GM19328 (cell line): ENCODE results near the gene SAMD1.

Experiments
- ATAC-seq: cut with Tn5 transposase; IDR thresholded peaks from one replicate; pipeline ENCODE4 v1.9.1; 2021; ENCODE audit warnings: mild to moderate bottlenecking, moderate library complexity; ENCODE audit not compliant: unreplicated experiment

SAMD1 gene

GRCh38 chr19:14090509-14091080 is at the start of gene SAMD1:
TSS of gene SAMD1 (minus strand) at chr19:14090751.
- ATAC-seq, result peak; percentile 36

DNA sequence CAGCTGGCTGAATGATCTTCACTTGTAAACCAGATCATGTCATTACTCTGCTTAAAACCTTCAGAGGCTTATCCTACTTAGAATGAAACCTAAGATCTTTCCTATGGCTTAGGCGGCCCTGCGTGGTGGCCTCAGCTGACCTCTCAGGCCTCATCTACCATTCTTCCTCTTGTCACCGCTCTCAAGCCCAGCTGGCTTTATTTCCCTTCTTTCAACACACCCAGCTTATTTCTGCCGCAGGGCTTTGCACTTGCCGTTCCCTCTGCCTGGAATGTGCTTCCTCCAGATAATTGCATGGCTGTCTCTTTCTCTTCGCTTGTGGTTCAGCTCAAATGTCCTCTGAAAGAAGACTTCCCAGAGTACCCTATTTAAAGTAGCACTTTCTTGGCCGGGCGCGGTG is 49.4 kb upstream of the SAMD1 start:
- no peak for ATAC-seq

DNA sequence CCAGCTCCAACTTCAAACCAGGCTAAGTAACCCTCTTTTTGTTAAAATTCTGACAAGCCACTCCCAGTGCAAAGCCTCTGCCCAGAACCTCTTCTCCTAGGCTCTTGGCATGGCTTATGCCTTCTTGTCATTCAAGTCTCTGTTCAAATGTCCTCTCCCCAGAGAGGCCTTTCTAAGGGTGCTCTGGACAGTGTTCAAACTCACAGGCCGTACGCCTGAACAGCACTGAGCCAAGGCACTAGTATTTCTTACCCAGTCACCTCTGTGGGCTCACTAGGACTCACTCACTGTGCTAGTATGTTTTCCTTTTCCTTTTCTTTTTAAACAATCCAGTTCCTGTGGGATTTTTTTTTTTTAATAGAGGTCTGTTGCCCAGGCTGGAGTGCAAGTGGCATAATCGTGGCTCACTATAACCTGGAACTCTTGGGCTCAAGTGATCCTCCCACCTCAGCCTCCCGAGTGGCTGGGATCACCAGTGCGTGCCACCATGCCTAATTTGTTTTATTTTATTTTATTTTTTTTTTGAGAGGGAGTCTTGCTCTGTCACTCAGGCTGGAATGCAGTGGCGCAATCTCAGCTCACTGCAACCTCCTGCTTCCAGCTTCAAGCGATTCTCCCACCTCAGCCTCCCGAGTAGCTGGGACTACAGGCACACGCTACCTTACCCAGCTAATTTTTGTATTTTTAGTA is 48.2 kb upstream of the SAMD1 start:
- no peak for ATAC-seq

DNA sequence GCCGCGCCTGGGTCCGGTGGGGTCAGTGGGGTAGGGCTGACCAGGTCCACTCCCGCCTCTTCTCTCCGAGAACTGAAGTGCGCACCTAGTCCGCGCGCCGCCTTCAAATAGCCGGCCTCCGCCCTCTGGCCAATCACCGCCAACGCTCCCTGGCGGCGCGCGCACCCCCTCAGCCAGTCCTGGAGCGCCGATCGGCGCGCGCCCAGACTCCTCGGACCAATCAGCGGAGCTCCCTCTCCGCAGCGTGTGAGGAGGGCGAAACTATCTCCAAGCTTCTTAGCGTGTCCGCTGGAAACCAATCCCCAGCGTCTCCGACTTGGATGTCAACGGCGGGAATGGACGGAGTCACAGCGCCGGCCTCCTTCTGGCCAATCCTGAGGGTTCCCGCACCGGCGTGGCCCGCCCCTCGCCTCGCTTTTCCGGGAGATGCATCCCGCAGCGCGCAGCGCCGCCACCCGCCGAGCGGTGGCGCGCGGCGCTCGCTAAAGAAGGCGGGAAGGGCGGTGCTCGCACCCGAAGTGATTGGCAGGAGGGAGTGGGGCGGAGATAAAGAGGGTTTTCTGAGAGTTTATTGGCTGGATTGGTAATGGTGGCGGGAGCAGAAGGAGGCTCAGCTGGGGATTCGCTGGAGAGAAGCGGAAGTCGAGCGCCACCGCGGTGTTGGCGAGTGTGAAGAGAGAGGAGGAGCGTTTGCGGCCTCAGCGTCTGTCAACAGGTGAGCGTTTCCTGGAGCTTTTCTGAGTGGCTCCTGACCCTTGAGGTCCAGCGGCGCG is 46.1 kb upstream of the SAMD1 start, which contains the start of gene ASF1B:
TSS of gene ASF1B (minus strand) at position 81 of the 773 bp plus-strand sequence. CDS start 133 bp downstream, outside the sequence.
- ATAC-seq, result peak; percentile 86

GRCh38 chr19:14135985-14136508 is 45.5 kb upstream of the SAMD1 start:
- ATAC-seq, result no peak

DNA sequence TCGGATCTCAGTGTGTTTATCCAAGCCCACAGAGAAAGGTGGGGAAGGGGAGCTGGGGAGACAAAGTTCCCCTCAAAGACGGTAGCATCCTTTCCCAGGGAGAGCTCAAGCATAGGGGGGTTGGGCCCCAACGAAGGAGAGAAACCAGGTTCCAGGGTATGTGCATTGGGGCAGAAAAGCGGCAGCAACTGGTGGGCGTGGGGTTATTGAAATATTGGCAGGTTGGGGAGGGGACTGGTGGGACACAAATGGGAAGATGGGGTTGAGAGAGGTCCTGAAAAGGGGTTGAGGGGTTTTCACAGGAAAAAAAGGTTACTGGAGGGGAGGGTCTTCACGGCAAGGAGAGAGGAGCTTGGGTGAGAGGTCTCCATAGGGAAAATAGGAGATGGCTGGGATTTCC is 44.8 kb upstream of the SAMD1 start:
- ATAC-seq, result no peak

GRCh38 chr19:14127929-14128509 is 37.5 kb upstream of the SAMD1 start:
- no peak for ATAC-seq

- no peak for ATAC-seq
Measured at GRCh38 chr19:14127176-14127575, 36.6 kb upstream of the SAMD1 start.

DNA sequence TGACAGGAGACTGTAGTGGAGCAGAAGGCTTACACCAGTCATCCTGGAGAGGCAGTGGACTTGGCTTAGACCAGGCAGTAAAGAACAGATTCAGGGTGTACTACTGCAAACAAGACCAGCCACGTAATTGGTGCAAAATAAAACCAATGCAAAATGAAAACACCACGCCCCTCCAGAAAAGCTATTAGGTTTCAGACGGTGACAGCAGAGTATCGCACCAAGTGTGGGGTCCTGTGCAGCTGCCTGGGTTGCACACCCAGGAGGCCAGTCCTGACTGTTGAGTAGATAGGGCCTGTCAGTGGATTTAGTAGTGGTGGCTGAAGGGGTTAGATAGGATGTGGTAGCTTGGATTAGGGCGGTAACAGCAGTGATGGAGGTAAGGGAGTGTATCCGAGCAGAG is 32.4 kb upstream of the SAMD1 start:
- ATAC-seq, result no peak

DNA sequence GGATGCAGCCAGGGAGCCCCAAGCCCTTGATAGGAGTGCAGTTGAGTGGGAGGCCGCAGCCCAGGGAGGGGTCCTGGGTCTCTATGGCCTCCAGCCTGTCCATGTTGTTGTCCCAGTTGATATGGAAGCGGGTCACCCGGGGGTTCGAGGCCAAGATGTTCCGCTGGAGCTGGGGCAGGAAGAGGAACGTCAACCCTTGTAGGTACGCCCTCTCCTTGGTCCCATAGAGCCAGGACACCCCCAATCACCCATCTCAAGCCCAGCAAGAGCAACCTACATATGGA is 29.9 kb upstream of the SAMD1 start:
- no peak for ATAC-seq

GRCh38 chr19:14119644-14120496 is 29.3 kb upstream of the SAMD1 start:
- ATAC-seq, result no peak

DNA sequence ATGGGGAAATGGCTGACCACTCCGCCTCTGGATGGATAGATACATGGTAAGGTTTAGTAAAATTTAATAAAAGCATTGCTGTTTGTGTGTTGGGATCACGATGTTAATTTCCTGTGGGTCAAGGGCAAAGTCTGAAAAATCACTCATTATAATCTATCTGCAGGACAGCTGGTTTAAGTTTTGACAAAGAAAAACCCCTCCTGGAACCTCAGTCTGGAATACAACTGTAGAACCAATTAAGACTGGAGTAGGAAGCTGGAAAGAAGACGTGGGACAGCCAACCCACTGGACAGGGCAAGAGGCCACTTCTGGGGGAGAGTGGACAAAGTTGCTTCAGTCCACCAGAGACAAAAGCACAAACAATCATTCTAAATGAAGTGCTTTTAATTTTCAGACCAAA is 28.6 kb upstream of the SAMD1 start:
- ATAC-seq, result no peak

- peak; percentile 19 for ATAC-seq
Measured at GRCh38 chr19:14118165-14119051, 27.9 kb upstream of the SAMD1 start.

DNA sequence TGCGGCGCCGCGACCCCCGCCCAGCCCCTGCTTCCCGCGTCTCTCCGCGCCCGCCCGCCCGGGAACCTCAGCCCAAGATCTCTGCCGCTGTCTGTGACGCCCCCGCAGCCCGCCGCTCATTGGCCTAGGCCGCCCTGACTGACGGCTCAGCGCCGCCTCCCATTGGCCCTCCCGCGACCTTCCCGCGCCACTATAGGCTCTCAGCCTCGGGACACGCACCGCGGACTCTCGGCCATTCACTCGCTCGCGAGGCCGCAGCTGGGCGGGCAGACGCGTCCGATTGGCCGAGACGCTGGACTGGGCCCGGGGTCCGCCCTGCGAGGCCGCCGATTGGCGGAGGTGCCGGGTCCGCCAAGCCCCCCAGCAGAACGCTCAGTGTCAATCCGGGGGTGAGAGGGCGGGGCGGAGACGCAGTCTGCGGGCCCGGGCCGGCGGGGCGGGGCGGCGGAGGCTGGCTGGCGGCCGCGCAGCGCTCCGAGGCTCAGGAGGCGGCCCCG is 27.2 kb upstream of the SAMD1 start, which contains the start of gene PRKACA:
TSS of gene PRKACA (minus strand) at position 95 of the 497 bp plus-strand sequence. CDS start 215 bp downstream, outside the sequence.
- ATAC-seq, result peak; percentile 89

DNA sequence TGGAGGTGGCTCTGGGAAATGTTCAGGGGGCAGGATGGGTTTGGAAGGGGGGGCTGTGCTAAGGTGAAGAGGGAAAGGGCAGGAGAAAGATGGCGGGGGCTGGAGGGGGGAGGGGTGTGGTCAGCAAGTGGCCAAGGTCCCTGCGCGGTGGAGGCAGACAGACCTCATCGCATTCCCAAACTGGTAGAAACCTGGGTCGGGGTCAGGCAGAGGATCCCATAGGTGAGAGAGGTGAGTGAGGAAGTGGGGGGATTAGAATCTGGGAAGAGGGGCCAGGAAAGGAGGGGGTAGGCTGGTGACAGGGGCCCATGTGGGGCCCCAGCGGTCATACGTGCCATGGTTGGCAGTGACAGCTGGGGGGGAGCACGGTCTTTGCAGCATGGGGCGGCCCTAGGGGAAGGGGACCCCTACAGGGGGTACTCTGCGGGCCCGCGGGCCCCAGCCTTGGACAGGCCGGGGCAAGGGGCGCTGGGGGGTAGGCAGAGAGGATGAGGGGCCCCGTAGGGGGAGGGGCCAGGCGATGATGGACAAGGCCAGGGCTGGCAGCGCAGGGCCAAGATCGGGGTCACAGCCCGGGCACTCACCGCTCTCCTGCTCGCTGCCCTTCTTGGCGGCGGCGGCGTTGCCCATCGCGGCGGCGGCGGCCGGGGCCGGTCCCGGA is 26.5 kb upstream of the SAMD1 start:
- peak; percentile 3 for ATAC-seq

- ATAC-seq, result no peak
Measured at GRCh38 chr19:14116525-14116917, 26.0 kb upstream of the SAMD1 start.

DNA sequence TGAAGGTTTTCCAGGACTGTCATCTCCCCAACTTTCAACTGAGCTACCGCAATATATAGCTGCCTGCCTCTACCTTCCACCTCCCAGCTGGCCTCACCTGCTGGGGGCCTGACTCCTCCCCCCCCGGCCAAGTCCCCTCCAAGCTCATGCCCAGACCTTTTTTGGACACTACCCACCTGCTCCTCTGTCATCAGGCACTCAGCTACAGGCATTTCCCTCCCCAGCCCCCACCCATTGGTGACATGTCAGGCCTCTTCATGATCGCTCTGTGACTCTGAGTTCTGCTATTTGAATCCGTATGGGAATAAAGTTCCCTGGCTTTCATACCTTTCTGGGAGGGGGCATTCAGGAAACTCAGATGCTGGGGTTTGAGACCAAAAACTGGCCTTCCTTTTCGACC is 25.2 kb upstream of the SAMD1 start:
- ATAC-seq, result no peak

GRCh38 chr19:14114854-14115253 is 24.3 kb upstream of the SAMD1 start:
- ATAC-seq, result no peak

GRCh38 chr19:14114439-14114838 is 23.9 kb upstream of the SAMD1 start:
- ATAC-seq, result no peak
